Measurements from ENCODE around the gene WDR31.

WDR31 gene

DNA sequence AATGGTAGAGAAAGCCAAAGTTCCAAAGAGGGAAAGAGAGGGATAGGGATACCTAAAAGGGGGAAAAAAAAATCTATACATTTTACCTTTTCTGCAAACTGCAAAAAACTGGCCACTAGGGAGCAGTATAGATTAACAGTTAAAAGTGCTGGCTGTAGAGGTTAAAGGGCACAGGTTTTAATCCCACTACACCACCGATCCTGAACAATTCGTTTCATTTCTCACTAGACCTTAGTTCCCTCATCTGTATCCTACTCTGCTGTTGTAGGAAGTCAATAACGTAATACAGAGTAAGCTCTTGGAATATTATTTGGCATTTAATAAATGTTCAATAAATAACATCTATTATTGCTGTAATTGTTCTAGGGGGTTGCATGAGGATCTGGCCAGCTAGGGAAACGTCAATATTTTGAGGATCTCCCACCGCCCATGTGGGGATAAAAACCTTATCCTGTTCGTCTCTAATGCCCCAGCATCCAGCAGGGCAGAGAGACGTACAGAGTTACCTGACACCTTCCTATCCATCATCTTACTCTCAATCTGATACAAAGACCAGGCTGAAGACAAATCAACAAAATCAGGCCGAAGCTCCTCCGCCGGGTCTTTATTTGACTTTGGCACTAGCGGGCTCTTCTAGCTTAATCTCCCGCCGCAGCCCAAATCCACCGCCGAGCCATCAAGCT is 65.5 kb downstream of the WDR31 start:
- no peak for DNase-seq (ENCODE audit: low read depth)

DNA sequence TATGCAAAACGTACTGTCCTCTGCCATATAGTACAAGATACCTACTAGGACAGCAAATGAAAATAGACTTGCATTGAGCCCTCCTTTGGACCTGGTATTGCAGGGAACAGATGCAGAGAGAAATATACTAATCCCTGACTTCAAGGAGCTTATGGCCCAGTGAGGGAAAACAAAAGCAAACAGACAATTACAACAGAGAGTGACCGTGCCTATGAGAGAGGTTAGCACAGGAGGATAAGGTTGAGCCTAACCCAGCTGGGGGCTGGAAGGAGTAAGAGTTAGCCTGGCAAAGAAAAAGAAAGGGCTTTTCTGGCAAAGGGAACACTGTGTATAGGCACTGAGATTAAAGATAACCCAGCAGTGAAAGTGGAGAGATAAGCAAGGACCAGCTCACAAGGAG is 70.2 kb downstream of the WDR31 start:
- DNase-seq (ENCODE audit: low read depth): no peak
- no peak overlapping the region for H3K4me3 ChIP-seq (ENCODE audit: low read depth, low read length)
- TF ChIP-seq, protein P1, sequence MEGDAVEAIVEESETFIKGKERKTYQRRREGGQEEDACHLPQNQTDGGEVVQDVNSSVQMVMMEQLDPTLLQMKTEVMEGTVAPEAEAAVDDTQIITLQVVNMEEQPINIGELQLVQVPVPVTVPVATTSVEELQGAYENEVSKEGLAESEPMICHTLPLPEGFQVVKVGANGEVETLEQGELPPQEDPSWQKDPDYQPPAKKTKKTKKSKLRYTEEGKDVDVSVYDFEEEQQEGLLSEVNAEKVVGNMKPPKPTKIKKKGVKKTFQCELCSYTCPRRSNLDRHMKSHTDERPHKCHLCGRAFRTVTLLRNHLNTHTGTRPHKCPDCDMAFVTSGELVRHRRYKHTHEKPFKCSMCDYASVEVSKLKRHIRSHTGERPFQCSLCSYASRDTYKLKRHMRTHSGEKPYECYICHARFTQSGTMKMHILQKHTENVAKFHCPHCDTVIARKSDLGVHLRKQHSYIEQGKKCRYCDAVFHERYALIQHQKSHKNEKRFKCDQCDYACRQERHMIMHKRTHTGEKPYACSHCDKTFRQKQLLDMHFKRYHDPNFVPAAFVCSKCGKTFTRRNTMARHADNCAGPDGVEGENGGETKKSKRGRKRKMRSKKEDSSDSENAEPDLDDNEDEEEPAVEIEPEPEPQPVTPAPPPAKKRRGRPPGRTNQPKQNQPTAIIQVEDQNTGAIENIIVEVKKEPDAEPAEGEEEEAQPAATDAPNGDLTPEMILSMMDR (IDR thresholded peaks at IDR 0.05; ENCODE audit: control insufficient read depth, extremely low read depth, insufficient read depth): no peak

More for the DNA sequence above, 65.5 kb downstream of the WDR31 start:
- TF ChIP-seq, protein P1 (IDR thresholded peaks at IDR 0.05; ENCODE audit: control insufficient read depth, extremely low read depth, insufficient read depth): peak; percentile 66
- peak overlapping the region; percentile 97 for H3K4me3 ChIP-seq (ENCODE audit: low read depth, low read length)

DNA sequence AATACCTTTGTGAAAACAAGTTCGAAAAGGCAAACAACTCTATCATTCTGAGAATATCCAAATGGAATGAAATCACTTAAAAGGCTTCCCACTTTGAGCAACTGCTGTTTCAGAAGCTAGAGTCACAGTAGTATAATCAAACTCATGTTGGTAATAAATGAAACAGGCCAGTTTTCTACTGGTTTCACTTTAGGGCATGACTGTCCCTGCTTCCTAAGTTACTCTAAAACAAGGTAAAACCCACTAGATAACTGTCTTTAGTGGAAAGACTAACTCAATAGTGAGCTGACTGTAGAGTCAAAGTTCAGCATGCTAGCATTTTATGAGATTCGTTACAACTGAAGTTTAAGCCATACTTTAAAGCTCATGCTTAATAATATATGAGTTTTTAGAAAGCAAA is 70.7 kb downstream of the WDR31 start:
- DNase-seq (ENCODE audit: low read depth): no peak
- H3K4me3 ChIP-seq (ENCODE audit: low read depth, low read length): no peak overlapping the region
- TF ChIP-seq, protein P1 (IDR thresholded peaks at IDR 0.05; ENCODE audit: control insufficient read depth, extremely low read depth, insufficient read depth): no peak

DNA sequence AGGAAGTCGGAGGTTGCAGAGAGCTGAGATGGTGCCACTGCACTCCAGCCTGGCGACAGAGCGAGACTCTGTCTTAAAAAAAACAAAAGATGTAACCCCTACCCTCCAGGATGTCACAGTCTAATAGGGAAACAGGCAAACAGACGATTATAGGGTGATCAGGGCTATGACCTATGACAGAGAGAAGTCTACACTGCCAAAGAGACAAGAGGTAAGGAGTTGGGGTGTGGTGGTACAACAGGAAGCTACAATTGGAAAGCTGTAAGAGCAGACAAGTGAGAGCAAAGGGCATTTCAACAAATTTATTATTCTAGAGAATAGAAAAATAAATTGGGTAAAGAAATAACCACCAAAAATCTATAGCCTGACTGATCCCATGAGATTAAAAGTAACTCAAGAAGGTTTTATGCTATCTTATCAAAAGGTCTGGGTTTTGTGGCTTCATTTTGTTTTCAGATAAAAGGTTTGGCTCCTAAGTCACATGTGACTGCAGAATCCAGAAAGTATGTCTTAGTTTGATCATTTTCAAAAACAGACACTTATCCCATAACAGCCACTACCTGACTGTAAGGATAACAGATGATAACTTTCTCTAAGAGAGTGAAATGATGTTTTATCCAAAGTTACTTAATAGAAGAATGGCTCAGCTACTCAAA is 72.0 kb downstream of the WDR31 start:
- no peak for DNase-seq (ENCODE audit: low read depth)
- TF ChIP-seq, protein P1 (IDR thresholded peaks at IDR 0.05; ENCODE audit: control insufficient read depth, extremely low read depth, insufficient read depth): no peak
- no peak overlapping the region for H3K4me3 ChIP-seq (ENCODE audit: low read depth, low read length)

DNA sequence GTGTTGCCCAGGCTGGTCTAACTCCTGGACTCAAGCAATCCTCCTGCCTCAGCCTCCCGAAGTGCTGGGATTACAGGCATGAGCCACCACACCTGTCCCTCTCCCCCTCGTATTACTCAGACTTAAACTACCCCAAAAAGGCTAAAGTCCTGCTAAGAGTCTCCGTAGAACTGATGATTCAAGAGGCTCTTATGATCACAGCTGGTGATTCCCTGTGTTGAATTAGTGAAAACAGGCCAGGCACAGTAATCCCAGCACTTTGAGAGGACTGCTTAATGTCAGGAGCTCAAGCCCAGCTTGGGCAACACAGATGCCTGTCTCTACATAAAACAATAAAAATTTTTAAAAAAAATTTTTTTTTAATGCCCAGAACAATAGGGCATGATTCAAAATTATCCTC is 73.9 kb downstream of the WDR31 start:
- no peak overlapping the region for H3K4me3 ChIP-seq (ENCODE audit: low read depth, low read length)
- TF ChIP-seq, protein P1 (IDR thresholded peaks at IDR 0.05; ENCODE audit: control insufficient read depth, extremely low read depth, insufficient read depth): no peak
- DNase-seq (ENCODE audit: low read depth): no peak
